Chondrocyte (in vitro differentiated cells): ENCODE data around the gene P4HB. TPM values are rescaled to one million over a fixed set of nuclear protein-coding genes. Genes with fewer than 3 reads are reported as not detected.

Source experiments
- DNase-seq: peaks from one replicate; pipeline ENCODE4 v3.0.0; 2021; ENCODE audit warnings: mixed read lengths, low spot score
- H3K27ac Mint-ChIP-seq: one replicate; pipeline ENCODE4 v1.8.0; 2021; ENCODE audit warnings: mild to moderate bottlenecking, moderate library complexity, mixed read lengths; ENCODE audit not compliant: unreplicated experiment
- H3K27me3 Mint-ChIP-seq: 2 replicates; pipeline ENCODE4 v1.8.0; 2021; ENCODE audit warnings: low read depth, mixed read lengths
- H3K36me3 Mint-ChIP-seq: 2 replicates; pipeline ENCODE4 v1.8.0; 2021; ENCODE audit warnings: low read depth, mixed read lengths
- H3K4me1 Mint-ChIP-seq: 2 replicates; pipeline ENCODE4 v1.8.0; 2021; ENCODE audit warnings: low read depth, mild to moderate bottlenecking, mixed read lengths
- H3K4me3 Mint-ChIP-seq: one replicate; pipeline ENCODE4 v1.8.0; 2021; ENCODE audit warnings: mild to moderate bottlenecking, moderate library complexity, mixed read lengths; ENCODE audit not compliant: unreplicated experiment
- H3K9me3 Mint-ChIP-seq: 2 replicates; pipeline ENCODE4 v1.8.0; 2021; ENCODE audit warnings: low read depth, mixed read lengths
- total RNA-seq: library from RNA; stranded (reverse); gene quantifications from 3 replicates; pipeline ENCODE4 v1.2.1, GENCODE V29; 2021
- TF ChIP-seq, protein P1 (sequence below): fragments of 200-600 bp; sonication (generic); IDR thresholded peaks from 2 replicates; pipeline ENCODE4 v1.5.0; 2021; ENCODE audit warnings: antibody characterized with exemption, mild to moderate bottlenecking, moderate library complexity

Gene P4HB
- total RNA-seq, 1 donor from 2014 or later = 1,012 TPM

DNA sequence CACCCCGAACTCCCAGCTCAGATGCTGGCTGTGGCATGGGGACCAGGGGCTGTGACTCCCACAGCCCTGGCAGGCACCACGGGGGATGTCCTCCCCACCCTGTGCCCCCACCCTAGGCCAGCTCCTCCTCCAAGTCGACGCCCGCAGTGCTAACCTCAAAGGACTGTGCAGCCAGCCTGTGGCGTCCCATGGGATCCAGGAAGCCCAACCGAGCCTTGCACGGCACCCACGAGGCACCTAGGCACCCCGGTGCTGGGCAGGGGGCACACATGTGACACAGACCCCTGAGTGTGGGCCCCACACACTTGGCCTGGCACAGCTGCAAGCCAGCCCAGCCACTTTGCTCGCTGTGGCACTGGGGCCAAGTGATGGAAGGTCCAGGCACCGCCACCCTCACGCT lies 52.5 kb downstream of the P4HB start:
- H3K9me3 Mint-ChIP-seq = no peaks in the 10 kb centered on the region
- peaks cover 20% of the 10 kb centered on the region for H3K27me3 Mint-ChIP-seq
- TF ChIP-seq, protein P1, sequence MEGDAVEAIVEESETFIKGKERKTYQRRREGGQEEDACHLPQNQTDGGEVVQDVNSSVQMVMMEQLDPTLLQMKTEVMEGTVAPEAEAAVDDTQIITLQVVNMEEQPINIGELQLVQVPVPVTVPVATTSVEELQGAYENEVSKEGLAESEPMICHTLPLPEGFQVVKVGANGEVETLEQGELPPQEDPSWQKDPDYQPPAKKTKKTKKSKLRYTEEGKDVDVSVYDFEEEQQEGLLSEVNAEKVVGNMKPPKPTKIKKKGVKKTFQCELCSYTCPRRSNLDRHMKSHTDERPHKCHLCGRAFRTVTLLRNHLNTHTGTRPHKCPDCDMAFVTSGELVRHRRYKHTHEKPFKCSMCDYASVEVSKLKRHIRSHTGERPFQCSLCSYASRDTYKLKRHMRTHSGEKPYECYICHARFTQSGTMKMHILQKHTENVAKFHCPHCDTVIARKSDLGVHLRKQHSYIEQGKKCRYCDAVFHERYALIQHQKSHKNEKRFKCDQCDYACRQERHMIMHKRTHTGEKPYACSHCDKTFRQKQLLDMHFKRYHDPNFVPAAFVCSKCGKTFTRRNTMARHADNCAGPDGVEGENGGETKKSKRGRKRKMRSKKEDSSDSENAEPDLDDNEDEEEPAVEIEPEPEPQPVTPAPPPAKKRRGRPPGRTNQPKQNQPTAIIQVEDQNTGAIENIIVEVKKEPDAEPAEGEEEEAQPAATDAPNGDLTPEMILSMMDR = no peak
- H3K27ac Mint-ChIP-seq = no peak overlapping the region
- H3K4me3 Mint-ChIP-seq = no peak overlapping the region
- H3K36me3 Mint-ChIP-seq = no peaks in the 10 kb centered on the region
- H3K4me1 Mint-ChIP-seq = no peaks in the 10 kb centered on the region
- DNase-seq = no peak

DNA sequence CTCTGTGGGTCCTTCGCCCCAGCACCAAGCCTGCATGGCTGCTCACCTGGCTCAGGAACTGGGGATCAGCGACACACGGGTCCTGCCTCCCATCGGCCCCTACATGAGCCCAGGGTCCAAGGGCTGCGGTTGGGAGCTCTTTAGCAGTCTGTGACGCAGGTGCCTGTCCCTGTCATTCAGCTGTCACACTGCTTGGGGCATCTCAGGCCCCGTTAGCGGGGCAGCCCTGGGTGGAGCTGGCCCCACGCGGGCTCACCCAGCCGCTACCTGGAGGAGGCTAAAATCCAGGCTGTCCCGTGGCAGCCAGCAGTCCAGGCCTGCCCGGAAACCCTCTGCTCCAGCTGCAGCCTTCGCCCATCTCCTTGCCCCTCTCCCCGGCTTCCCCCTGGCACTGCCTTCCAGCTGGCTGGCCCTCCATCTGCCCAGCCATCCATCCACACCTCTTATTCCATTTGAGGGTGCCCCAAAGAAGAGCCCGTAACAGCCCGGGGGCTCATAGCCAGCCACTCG lies 53.1 kb downstream of the P4HB start:
- H3K4me3 Mint-ChIP-seq = no peak overlapping the region
- H3K4me1 Mint-ChIP-seq = peaks cover 3% of the 10 kb centered on the region
- no peak overlapping the region for H3K27ac Mint-ChIP-seq
- DNase-seq = no peak
- H3K9me3 Mint-ChIP-seq = no peaks in the 10 kb centered on the region
- no peaks in the 10 kb centered on the region for H3K36me3 Mint-ChIP-seq
- TF ChIP-seq, protein P1 = no peak
- peaks cover 26% of the 10 kb centered on the region for H3K27me3 Mint-ChIP-seq

DNA sequence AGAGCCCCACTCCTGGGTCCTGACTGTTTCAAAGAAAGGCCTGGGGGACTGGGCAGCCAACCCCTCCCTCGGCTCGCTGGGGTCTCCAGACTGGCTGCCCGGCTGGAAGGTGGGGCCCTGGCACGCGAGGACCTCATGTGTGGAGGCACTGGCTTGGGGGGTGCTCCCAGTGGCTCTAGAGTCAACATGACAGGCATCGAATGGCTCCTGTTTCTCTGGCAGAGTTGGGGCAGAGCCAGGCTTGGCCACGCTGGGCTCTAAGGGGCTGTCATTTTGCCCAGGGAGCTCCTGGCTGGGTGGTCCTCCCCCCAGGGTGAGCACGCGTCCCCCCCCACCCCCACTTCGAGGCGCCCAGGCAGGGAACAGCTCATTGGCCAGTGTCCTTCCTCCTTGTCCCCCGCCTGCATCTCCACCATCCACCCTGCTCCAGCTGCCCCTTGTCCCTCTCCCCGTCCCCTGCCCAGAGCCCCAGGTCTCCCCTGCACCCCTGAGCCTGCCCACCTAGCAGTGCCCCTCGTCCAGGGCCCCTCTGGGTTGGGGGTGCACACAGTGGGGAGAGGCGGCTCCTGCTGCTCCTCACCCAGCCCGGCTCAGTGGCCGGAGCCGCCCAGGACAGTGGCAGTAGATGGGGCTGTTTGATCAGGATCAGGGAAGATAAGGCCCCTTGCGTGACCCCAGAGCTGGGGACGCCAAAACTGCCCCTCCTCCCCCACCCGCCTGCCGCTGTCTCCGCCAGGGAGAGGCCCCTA lies 53.7 kb downstream of the P4HB start:
- H3K9me3 Mint-ChIP-seq = no peaks in the 10 kb centered on the region
- no peak overlapping the region for H3K27ac Mint-ChIP-seq
- H3K4me1 Mint-ChIP-seq = peaks cover 3% of the 10 kb centered on the region
- DNase-seq = no peak
- TF ChIP-seq, protein P1 = no peak
- H3K27me3 Mint-ChIP-seq = peaks cover 32% of the 10 kb centered on the region
- no peaks in the 10 kb centered on the region for H3K36me3 Mint-ChIP-seq
- H3K4me3 Mint-ChIP-seq = no peak overlapping the region

DNA sequence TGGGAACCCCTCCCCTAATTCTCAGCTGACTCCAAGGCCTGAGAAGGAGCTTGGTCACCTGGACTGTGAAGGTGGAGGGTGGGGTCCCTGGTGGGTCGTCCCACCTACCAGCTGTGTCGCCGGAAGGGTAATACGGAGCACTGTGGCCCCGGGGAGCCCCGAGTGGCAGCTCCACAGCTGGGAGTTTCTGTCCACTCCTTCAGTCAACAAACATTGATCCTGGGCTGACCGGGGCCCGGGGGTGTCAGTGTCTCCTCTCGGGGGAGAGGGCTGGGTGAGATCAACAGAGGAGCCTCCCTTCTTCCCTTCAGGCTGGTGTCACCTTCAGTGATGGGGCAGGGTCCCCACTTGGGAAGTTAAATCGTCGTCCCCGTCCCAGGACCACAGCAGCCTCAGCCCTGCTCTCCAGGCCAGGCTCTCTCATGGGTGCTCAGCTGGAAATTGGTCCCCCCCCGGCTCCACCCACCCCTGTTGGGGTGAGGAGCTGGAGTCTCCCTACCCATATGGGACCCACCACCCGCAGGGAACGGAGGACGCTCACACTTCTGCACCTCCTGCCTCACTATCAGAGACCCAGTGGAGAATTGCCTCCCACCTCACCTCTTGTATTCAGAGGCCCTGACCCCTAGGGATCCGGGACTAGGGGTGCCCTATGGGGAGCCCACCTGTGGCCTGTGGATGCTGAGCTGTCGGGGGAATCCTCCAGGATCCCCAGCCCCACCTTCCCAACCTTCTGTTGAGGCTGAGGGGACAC lies 54.5 kb downstream of the P4HB start:
- H3K27ac Mint-ChIP-seq = no peak overlapping the region
- no peaks in the 10 kb centered on the region for H3K9me3 Mint-ChIP-seq
- TF ChIP-seq, protein P1 = no peak
- peaks cover 3% of the 10 kb centered on the region for H3K4me1 Mint-ChIP-seq
- no peak overlapping the region for H3K4me3 Mint-ChIP-seq
- DNase-seq = no peak
- H3K36me3 Mint-ChIP-seq = no peaks in the 10 kb centered on the region
- peaks cover 36% of the 10 kb centered on the region for H3K27me3 Mint-ChIP-seq

DNA sequence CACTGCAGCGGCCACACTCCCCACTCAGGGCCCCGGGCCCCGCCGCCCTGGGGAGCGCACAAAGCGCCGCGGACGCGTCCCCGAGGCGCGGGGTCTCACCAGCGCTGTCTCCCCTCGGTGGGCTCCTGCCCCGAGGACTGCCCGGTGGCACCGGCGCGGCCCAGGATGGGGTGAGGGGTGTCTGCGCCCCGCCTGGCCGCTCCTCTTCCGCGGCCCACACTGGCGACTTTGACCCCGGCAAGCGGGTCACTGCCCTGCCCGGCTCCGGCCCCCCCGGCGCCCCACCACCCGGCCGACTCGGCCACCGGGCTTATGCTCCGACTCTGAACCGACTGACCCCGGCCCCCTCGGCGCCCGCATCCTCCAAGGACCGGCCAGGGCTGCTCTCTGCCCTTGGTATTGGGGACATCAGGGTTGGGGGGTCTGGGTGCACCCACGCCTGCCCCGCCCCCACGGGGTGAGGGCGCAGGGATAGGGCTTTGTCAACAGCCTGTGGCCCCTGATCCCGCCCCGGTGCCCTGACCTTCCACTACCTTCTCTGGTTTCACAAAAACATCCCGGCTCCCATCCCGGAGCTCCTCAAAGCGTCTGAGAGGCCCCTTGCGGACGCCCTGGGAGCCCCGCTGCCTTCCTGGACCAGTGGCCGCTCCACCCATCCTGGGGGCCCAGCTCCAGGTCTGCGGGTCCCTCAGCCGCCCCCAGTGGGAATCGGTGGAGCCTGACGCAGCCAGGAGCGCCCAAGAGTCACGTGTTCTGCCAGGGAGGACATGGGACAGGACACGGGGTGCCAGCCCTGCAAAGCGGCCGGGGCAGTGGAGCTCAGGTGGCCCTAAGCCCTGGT lies 55.6 kb downstream of the P4HB start:
- no peak overlapping the region for H3K4me3 Mint-ChIP-seq
- no peak for DNase-seq

More for the DNA sequence above, 55.6 kb downstream of the P4HB start:
- Mint-ChIP-seq H3K4me1 (peaks cover 6% of the 10 kb centered on the region), H3K9me3 (peaks cover 2% of the 10 kb centered on the region), H3K27ac (no peak overlapping the region), H3K36me3 (no peaks in the 10 kb centered on the region), H3K27me3 (peaks cover 36% of the 10 kb centered on the region)
- TF ChIP-seq, protein P1 = no peak
